HL-60/S4 treated with phorbol 12-myristate 13-acetate at 8.2 ng/mL for 4 days and 3 days (cell line): ENCODE data around the gene RPL11.
"Not testable (repeated sequence)": the region's sequence is repeated elsewhere in the genome, so short reads cannot be mapped to it uniquely, and the experiment has no call there.

Experiments used
- in situ Hi-C: fragments of 300-500 bp; cut with MboI; formaldehyde crosslinking; loops from 2 replicates; pipeline ENCODE4 v1.15.0; 2022; ENCODE audit warnings: low sequenced_read_pairs

RPL11 gene

GRCh38 chr1:23684415-23684814 lies 7.2 kb upstream of the RPL11 start:
- in situ Hi-C loops: no loop called here

- in situ Hi-C loops: not testable (repeated sequence)
Measured at GRCh38 chr1:23685197-23685596, 6.4 kb upstream of the RPL11 start.

GRCh38 chr1:23687680-23688079 lies 3.9 kb upstream of the RPL11 start:
- in situ Hi-C loops: not testable (repeated sequence)

DNA sequence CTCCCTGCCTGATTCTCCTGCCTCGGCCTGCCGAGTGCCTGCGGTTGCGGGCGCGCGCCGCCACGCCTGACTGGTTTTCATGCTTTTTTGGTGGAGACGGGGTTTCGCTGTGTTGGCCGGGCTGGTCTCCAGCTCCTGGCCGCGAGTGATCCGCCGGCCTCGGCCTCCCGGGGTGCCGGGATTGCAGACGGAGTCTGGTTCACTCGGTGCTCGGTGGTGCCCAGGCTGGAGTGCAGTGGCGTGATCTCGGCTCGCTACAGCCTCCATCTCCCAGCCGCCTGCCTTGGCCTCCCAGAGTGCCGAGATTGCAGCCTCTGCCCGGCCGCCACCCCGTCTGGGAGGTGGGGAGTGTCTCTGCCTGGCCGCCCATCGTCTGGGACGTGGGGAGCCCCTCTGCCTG lies 3.3 kb upstream of the RPL11 start:
- in situ Hi-C loops: not testable (repeated sequence)

DNA sequence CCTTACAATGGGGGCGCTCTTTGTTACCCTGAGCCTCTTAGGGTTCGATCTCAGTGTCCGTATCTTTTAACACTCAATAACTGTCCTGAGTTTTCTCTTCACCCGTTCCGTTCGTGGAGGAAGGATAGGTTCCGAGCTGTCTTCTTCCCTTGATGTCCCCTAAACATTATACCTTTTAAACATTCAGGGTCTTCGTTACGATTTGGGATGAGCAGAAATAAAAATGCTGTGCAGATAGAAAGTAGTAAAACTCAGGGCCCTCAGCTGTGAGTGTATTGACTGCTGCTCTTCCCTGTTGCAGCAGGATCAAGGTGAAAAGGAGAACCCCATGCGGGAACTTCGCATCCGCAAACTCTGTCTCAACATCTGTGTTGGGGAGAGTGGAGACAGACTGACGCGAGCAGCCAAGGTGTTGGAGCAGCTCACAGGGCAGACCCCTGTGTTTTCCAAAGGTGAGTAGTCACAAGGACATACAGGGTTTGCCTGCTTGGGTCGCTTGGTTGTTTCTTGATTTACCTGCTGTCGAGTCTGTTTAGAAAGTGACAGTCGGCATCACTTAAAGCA lies 784 bp downstream of the RPL11 start:
- in situ Hi-C loops: no loop called here

- in situ Hi-C loops: no loop called here
Measured at GRCh38 chr1:23693599-23693998, 2.0 kb downstream of the RPL11 start.

DNA sequence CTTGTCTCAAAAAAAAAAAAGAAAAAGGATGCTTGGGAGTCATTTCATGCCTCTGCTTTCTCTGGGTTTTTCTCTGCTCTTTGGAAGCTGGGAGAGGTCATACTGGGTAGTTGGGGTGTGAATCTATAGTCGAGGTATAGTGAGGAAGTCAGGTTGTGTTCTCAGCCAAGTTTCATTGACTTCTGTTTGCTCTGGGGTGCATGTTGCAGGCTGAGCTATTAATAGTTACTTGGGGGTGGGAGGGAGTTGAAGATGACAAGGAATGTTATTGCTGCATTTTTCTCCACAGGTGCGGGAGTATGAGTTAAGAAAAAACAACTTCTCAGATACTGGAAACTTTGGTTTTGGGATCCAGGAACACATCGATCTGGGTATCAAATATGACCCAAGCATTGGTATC lies 2.8 kb downstream of the RPL11 start:
- in situ Hi-C loops: no loop called here

GRCh38 chr1:23695667-23696066 lies 4.1 kb downstream of the RPL11 start:
- in situ Hi-C loops: no loop called here

GRCh38 chr1:23696335-23696989 lies 4.9 kb downstream of the RPL11 start:
- in situ Hi-C loops: no loop called here

GRCh38 chr1:23698466-23698865 lies 6.9 kb downstream of the RPL11 start:
- in situ Hi-C loops: no loop called here

GRCh38 chr1:23699280-23700179 lies 7.9 kb downstream of the RPL11 start:
- in situ Hi-C loops: no loop called here

- in situ Hi-C loops: no loop called here
Measured at GRCh38 chr1:23701310-23701709, 9.7 kb downstream of the RPL11 start.

DNA sequence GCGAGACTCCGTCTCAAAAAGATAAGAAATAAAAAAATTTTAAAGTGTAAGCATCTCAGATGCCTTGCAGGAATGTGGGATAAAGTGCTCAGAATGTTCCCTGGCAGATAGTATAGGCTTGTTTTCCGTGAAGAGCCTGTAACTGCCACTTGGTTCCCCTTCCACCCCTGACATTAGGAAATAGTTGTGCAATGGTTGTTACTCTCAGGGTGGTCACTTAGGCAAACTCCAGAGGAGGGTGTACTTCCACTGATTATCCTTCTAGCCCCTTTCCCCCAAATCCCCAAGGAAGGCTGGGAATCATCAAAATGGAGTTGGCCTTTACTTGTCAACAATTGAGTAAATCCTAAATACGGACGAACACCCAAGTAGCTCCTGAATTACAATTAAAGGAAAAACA lies 10.4 kb downstream of the RPL11 start:
- in situ Hi-C loops: no loop called here

DNA sequence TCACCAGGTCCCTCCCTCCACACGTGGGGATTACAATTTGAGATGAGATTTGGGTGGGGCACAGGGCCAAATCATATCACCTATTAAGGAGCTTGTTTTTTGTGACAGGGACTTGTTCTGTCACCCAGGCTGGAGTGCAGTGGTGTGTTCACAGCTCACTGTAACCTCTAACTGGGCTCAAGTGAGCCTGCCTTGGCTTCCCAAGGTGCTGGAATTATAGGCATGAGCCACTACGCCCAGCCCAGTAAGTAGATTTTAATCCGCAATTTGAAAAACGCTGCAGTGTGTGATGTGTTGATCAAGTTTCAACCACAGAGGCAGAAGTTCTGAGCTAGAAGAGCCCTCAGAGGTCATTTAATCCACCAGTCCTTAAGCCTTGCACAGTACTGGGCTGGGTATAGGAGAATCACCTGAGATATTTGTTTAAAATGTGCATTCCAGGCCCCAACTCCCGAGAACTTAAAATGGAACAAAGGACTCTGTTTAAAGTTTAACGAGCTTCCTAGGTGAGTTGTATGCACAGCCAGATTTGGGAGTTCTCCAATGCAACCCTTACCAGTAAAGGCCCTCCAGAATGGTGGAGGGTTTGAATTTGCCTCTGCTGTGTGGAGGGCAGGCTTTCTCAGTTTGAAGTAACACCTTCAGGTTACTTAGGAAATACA lies 13.4 kb downstream of the RPL11 start:
- in situ Hi-C loops: no loop called here

DNA sequence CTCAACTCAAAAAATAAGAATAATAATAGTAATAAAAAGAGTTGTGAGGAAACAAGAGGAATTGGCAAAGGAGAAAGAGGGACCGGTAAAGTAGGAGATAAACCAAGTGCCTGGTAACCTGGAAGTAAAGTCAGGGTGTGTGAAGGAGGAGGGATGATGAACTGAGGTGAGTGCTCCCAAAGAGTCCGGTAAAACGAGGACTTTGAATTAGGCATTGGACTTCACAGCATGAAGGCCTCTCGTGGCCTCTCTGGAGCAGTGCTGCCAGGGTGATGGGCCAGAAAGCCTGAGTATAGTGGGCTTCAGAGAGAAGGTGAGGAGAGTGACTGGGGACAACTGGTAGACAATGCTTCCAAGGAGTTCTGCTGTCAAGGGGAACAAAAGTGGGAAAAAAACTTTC lies 17.6 kb downstream of the RPL11 start:
- in situ Hi-C loops: no loop called here

DNA sequence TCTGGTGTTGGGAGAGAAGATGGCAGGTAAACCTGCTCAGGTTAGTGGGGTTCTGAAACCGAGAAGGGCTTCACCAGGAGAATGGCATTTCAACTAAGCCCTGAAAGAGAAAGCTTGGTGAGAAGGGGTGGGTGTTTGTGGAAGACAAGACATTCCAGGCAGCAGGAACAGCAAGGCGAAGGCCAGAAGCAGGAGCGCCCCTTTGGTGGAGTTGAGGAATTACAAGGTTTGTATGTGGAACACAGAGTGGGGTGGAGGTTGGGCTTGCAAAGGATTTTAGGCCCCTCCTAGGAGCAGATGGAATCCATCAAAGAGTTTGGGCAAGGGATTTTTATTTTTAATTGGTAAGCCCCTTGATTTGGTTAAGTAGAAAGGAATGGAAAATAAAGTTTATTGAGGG lies 26.9 kb downstream of the RPL11 start:
- in situ Hi-C loops: no loop called here

DNA sequence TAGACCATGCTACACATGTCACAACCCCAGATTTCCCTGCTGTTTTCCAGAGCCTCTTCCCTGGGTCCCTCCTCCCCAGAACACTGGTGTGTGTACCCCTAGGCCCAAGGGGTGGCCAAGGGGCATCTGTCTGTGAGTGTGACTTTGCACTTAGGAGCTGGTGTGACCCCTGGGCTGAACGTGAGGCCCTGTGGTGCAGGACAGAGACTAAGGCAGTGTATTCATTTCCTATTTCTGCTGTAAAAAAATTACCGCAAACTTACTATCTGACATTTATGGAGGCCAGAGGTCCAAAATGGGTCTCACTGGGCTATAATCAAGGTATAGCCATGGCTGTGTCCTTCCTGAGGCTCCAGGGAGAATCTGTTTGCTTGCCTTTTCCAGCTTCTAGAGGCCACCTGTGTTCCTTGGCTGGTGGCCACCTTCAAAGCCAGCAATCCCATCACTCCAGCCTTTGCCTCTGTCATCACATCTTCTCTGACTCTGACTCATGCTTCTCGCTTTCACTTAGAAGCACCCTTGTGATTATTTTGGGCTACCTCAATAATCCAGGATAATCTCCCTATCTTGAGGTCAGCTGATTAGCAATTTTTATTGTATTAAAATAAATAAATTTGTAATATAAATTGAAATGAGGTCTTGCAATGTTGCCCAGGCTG lies 27.7 kb downstream of the RPL11 start:
- in situ Hi-C loops: no loop called here

DNA sequence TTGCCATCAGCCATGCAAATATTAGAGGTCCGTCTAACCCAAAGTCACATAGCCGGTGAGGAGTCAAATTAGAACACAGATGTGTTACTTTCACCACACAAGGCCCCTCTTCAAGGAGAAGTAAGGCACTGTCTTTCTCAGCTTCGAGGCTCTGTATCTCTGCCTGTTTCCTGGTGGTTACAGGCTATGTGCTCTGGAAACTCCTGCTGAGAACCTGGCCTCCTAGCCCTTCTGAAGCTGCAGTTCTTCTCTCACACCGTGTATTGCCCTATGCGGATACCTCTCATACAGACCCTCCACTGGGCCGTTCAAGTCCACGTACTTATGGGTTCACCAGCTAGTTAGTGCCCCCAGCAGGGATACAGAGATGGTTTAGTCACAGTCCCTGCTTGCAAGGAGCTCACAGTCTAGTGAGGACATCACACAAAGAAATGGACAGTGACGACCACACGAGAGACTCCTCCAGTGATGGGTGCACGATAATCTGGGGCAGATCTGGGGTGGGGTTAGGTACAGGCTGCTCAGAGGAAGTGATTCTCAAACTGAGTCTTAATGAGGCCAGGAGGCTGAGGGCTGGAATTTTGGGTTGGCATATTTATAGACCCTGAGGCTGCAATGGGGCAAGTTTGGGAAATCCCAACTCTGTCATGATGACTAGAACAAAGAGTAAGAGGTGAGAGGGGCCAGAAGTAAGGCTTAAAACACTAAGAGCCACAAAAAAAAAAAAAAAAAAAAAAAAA lies 28.8 kb downstream of the RPL11 start:
- in situ Hi-C loops: no loop called here

DNA sequence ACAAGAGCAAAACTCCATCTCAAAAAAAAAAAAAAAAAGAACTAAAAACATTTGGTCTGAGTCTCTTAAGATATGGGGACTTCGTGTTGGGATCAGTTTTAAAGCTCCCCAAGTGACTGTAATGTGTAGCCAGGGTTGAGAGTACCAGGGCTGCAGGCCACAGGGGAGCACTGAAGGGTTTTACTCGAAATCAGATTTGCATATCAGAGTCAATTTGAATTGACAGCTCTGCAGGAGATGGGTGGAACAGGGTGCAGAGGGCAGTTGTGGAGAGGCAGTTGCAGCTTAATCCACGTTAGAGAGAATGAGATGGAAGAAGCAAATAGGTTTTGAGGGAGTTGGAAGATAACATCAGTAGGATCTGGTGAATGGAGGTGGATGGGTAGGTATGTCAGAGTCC lies 31.0 kb downstream of the RPL11 start:
- in situ Hi-C loops: no loop called here

DNA sequence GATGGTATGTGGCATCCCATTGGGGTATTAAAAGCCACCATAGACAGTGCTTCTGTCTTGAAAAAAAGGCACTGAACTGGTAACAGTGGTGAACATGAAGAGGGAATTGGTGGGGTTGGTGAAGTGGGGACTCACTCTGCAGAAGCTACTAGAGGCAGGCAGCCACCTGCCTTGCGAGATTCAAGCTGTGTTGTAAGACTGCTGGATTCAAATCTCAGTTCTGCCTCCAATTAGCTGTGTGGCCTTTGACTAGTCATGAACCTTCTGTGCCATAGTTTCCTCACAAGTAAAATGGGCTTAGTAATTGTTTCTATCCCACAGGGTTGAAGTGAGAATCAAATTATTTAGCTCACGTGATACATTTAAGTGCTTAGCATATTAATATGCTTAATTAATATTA lies 35.1 kb downstream of the RPL11 start:
- in situ Hi-C loops: no loop called here
